Fibroblast of mammary gland (primary cell): ENCODE results near the gene GNAT2.

Experiments used
- DNase-seq: peaks from one replicate; pipeline ENCODE4 v3.0.0-alpha.2; 2010; ENCODE audit warnings: low read depth
- H3K4me3 ChIP-seq: 2 replicates; pipeline ENCODE4 v1.5.1; 2011; ENCODE audit warnings: low read depth, mild to moderate bottlenecking, low read length, moderate library complexity; ENCODE audit not compliant: control insufficient read depth
- CTCF ChIP-seq: conservative IDR thresholded peaks from 2 replicates; pipeline ENCODE4 v1.5.1; 2011; ENCODE audit warnings: low read depth, low read length, inconsistent platforms; ENCODE audit not compliant: control insufficient read depth, insufficient read depth

GNAT2 gene

GRCh38 chr1:109582021-109582420, 37.4 kb downstream of the GNAT2 start:
- no peak overlapping the region for H3K4me3 ChIP-seq
- DNase-seq = no peak
- no peak for TF ChIP-seq CTCF

- H3K4me3 ChIP-seq = no peak overlapping the region
- TF ChIP-seq CTCF = no peak
- peak; percentile 11 for DNase-seq
These were observed 39.9 kb downstream of the GNAT2 start for GRCh38 chr1:109579491-109579890.

- TF ChIP-seq CTCF = no peak
- H3K4me3 ChIP-seq = no peak overlapping the region
- DNase-seq = peak; percentile 28
These were observed 40.4 kb downstream of the GNAT2 start for GRCh38 chr1:109578947-109579443.

- H3K4me3 ChIP-seq = no peak overlapping the region
- TF ChIP-seq CTCF = no peak
- no peak for DNase-seq
These were observed 45.6 kb downstream of the GNAT2 start for GRCh38 chr1:109573785-109574184.

- H3K4me3 ChIP-seq = no peak overlapping the region
- DNase-seq = peak; percentile 2
- TF ChIP-seq CTCF = no peak
These were observed 49.0 kb downstream of the GNAT2 start for GRCh38 chr1:109570414-109570813.

- DNase-seq = no peak
- no peak for TF ChIP-seq CTCF
- no peak overlapping the region for H3K4me3 ChIP-seq
These were observed 50.1 kb downstream of the GNAT2 start for GRCh38 chr1:109569323-109569722.
